Fibroblast of lung (primary cell): Measurements from ENCODE around the gene ZNF710.

Experiments
- CTCF ChIP-seq, 2 donors: IDR thresholded peaks in 1 of 2; conservative IDR thresholded peaks in 1 of 2; 1 replicate in 1 of 2; 2 replicates in 1 of 2; pipeline ENCODE4 v1.5.1; 2011 to 2012; ENCODE audit warnings: low read length in 2 of 2, control low read depth in 1 of 2, inconsistent platforms in 1 of 2, low read depth in 1 of 2, mild to moderate bottlenecking in 1 of 2
- EZH2 ChIP-seq: IDR thresholded peaks from 2 replicates; pipeline ENCODE4 v1.5.1; 2012; ENCODE audit warnings: low read length, control low read depth, mild to moderate bottlenecking; ENCODE audit errors: missing control alignments

GRCh38 chr15:90099868-90100831 lies 99.0 kb downstream of the ZNF710 start:
- no peak for TF ChIP-seq CTCF (conservative IDR thresholded peaks at IDR 0.05 in 1 of 2, IDR thresholded peaks at IDR 0.05 in 1 of 2; ENCODE audit: low read depth in 1 of 2, low read length in 2 of 2)
- no peak for TF ChIP-seq EZH2
